Lung (tissue), 12 donors: Measurements from ENCODE around the gene DBNDD1. TPM values are rescaled to one million over a fixed set of nuclear protein-coding genes. Genes with fewer than 3 reads are reported as not detected.

ENCODE experiments used
- ATAC-seq: fragments of 200-7000 bp; cut with Tn5 transposase; one replicate; pipeline ENCODE4 v1.9.1; 2020; ENCODE audit warnings: moderate number of reproducible peaks; ENCODE audit not compliant: insufficient read depth, low FRiP score
- DNase-seq, 3 donors: peaks; one replicate each; pipeline ENCODE4 v3.0.0-alpha.2; 2013 to 2017
- H3K27ac ChIP-seq, 2 donors: one replicate each; pipeline ENCODE4 v1.5.1; 2013; ENCODE audit warnings: mild to moderate bottlenecking in 2 of 2, moderate library complexity in 2 of 2, control low read depth in 1 of 2, inconsistent platforms in 1 of 2, low read depth in 1 of 2, low read length in 1 of 2
- H3K27me3 ChIP-seq, 3 donors: one replicate each; pipeline ENCODE4 v1.5.1; 2013; ENCODE audit warnings: low read length in 2 of 3; ENCODE audit not compliant: control insufficient read depth in 3 of 3, insufficient read depth in 3 of 3
- H3K36me3 ChIP-seq, 4 donors: one replicate each; pipeline ENCODE4 v1.5.1; 2013; ENCODE audit warnings: low read length in 4 of 4, mild to moderate bottlenecking in 1 of 4, moderate library complexity in 1 of 4; ENCODE audit not compliant: control insufficient read depth in 4 of 4, insufficient read depth in 4 of 4
- H3K4me1 ChIP-seq, 5 donors: one replicate each; pipeline ENCODE4 v1.5.1; 2013; ENCODE audit warnings: low read length in 5 of 5, mild to moderate bottlenecking in 2 of 5, moderate library complexity in 1 of 5; ENCODE audit not compliant: control insufficient read depth in 5 of 5, insufficient read depth in 5 of 5
- H3K4me3 ChIP-seq: one replicate; pipeline ENCODE4 v1.5.1; 2013; ENCODE audit warnings: mild to moderate bottlenecking, control low read depth, moderate library complexity
- H3K9ac ChIP-seq, 2 donors: one replicate each; pipeline ENCODE4 v1.5.1; 2013; ENCODE audit warnings: low read length in 2 of 2, control low read depth in 1 of 2; ENCODE audit not compliant: insufficient read depth in 1 of 2
- H3K9me3 ChIP-seq, 4 donors: one replicate each; pipeline ENCODE4 v1.5.1; 2013; ENCODE audit warnings: low read length in 3 of 4, mild to moderate bottlenecking in 1 of 4, moderate library complexity in 1 of 4; ENCODE audit not compliant: control insufficient read depth in 4 of 4, insufficient read depth in 3 of 4
- CTCF ChIP-seq: IDR thresholded peaks from 2 replicates; pipeline ENCODE4 v1.5.1; 2012; ENCODE audit warnings: mild to moderate bottlenecking; ENCODE audit errors: control extremely low read depth, extremely low read depth
- WGBS, 2 donors: extraction: QIAGEN DNeasy Blood & Tissue Kit; methylation state at CpG; one replicate each; pipeline ENCODE4 v1.1.7; 2013; 5-methylcytosine and 5-hydroxymethylcytosine counted together
- polyA plus RNA-seq, 2 donors: library from polyadenylated mRNA; stranded (reverse); fragments of 200-250 nt; gene quantifications; one replicate each; pipeline ENCODE4 v1.2.1, GENCODE V29; 2013
- total RNA-seq, 2 donors: library from RNA; depleted of rRNA in 1 of 2; stranded (reverse); fragments of >200 nt in 1 of 2; gene quantifications; one replicate each; pipeline ENCODE4 v1.2.1, GENCODE V29; 2014 to 2021
- donor health status: control.
- donor health status: control.
- donor health status: Bipolar disorder and iron deficiency.
- donor health status: healthy.
- donor health status: DM: yes; HTN: yes; CAD: no.

Gene DBNDD1
- total and polyA plus RNA-seq, 4 donors: 2.5 to 5.8 (median 4.5) TPM

DNA sequence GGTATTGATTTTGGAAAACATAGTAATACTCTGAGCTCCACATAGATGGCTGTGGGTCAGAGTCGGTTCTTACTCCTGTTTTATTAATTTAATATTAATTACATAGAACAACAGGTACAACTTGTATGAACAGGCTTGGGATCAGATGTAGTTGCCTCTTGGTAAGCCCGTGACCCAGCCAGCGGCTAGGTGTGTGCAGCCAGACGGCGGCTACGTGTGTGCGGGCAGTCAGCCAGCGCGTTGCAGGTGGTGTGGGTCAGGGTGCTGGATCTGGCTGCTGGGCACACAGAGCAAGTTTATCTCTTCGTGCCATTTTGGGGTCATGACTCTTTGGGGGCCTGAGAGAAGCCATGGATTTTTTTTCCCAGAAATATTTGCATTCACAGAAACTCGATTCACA lies 30.3 kb downstream of the DBNDD1 start:
- no peak overlapping the region for H3K27ac ChIP-seq
- H3K27me3 ChIP-seq: no peaks in the 10 kb centered on the region
- peaks cover 16 to 46% (median 23%) of the 10 kb centered on the region in 4 donors for H3K36me3 ChIP-seq

GRCh38 chr16:89987169-89987568 lies 32.1 kb downstream of the DBNDD1 start:
- no peaks in the 10 kb centered on the region for H3K4me1 ChIP-seq
- no peaks in the 10 kb centered on the region for H3K27me3 ChIP-seq
- H3K9me3 ChIP-seq: no peaks in the 10 kb centered on the region
- no peak overlapping the region for H3K4me3 ChIP-seq
- DNase-seq (no peak), ATAC-seq (no peak)
- H3K9ac ChIP-seq: no peak overlapping the region
- no peak overlapping the region for H3K27ac ChIP-seq
- peaks cover 20 to 56% (median 24%) of the 10 kb centered on the region in 4 donors for H3K36me3 ChIP-seq
- WGBS, 2 donors: 92 to 95% methylated on average over 5 to 7 of the region's 7 CpGs
- no peak for TF ChIP-seq CTCF

More for the DNA sequence above, 30.3 kb downstream of the DBNDD1 start:
- ATAC-seq (no peak), DNase-seq (no peak)
- Histone ChIP-seq H3K4me3 (no peak overlapping the region), H3K4me1 (no peaks in the 10 kb centered on the region), H3K9ac (no peak overlapping the region), H3K9me3 (no peaks in the 10 kb centered on the region)
- TF ChIP-seq CTCF: no peak
- 93 to 95% methylated on average over 11 of the region's 11 CpGs for WGBS, 2 donors

GRCh38 chr16:89986600-89986999 lies 32.7 kb downstream of the DBNDD1 start:
- H3K36me3 ChIP-seq: peaks cover 22 to 55% (median 25%) of the 10 kb centered on the region in 4 donors
- no peak overlapping the region for H3K9ac ChIP-seq
- H3K27ac ChIP-seq: no peak overlapping the region
- no peaks in the 10 kb centered on the region for H3K9me3 ChIP-seq
- H3K4me1 ChIP-seq: no peaks in the 10 kb centered on the region
- TF ChIP-seq CTCF: no peak
- H3K27me3 ChIP-seq: no peaks in the 10 kb centered on the region
- ATAC-seq (no peak), DNase-seq (no peak)
- no peak overlapping the region for H3K4me3 ChIP-seq
- WGBS, 2 donors: 97 to 98% methylated on average over 13 of the region's 13 CpGs

- no peak for DNase-seq
- Histone ChIP-seq H3K4me3 (no peak overlapping the region), H3K9ac (no peak overlapping the region)
Observed at GRCh38 chr16:89985219-89985618, 34.0 kb downstream of the DBNDD1 start.

More at GRCh38 chr16:89985219-89985618, 34.0 kb downstream of the DBNDD1 start:
- H3K4me1 ChIP-seq: no peaks in the 10 kb centered on the region
- no peaks in the 10 kb centered on the region for H3K9me3 ChIP-seq
- H3K27ac ChIP-seq: no peak overlapping the region
- WGBS, 2 donors: 94 to 97% methylated on average over 10 of the region's 10 CpGs
- no peak for TF ChIP-seq CTCF
- ATAC-seq: no peak
- H3K36me3 ChIP-seq: peaks cover 23 to 50% (median 28%) of the 10 kb centered on the region in 4 donors
- no peaks in the 10 kb centered on the region for H3K27me3 ChIP-seq
